CD1c-positive myeloid dendritic cell (primary cell): ENCODE measurements around the gene CACNB2.
"Not testable (repeated sequence)": the region's sequence is repeated elsewhere in the genome, so short reads cannot be mapped to it uniquely, and the experiment has no call there.

Experiments
- DNase-seq: peaks from one replicate; pipeline ENCODE4 v3.0.0-alpha.2; 2016; ENCODE audit errors: extremely low spot score

Gene CACNB2

GRCh38 chr10:18567343-18567856 is 427.2 kb downstream of the CACNB2 start:
- no peak for DNase-seq

GRCh38 chr10:18570386-18570785 is 430.2 kb downstream of the CACNB2 start:
- DNase-seq: not testable (repeated sequence)

GRCh38 chr10:18571076-18571475 is 430.9 kb downstream of the CACNB2 start:
- no peak for DNase-seq

- DNase-seq: no peak
Measured at GRCh38 chr10:18571780-18572179, 431.6 kb downstream of the CACNB2 start.

GRCh38 chr10:18572959-18573561 is 432.8 kb downstream of the CACNB2 start:
- no peak for DNase-seq

GRCh38 chr10:18576586-18576985 is 436.4 kb downstream of the CACNB2 start:
- no peak for DNase-seq

- DNase-seq: no peak
Measured at GRCh38 chr10:18577823-18578685, 437.8 kb downstream of the CACNB2 start.

- no peak for DNase-seq
Measured at GRCh38 chr10:18582803-18583202, 442.6 kb downstream of the CACNB2 start.

GRCh38 chr10:18583575-18584270 is 443.5 kb downstream of the CACNB2 start:
- no peak for DNase-seq

GRCh38 chr10:18586637-18587036 is 446.4 kb downstream of the CACNB2 start:
- DNase-seq: not testable (repeated sequence)

- DNase-seq: not testable (repeated sequence)
Measured at GRCh38 chr10:18591141-18591540, 450.9 kb downstream of the CACNB2 start.
